Sigmoid colon (tissue), 7 donors: ENCODE measurements around the gene CDH20. TPM values are rescaled to one million over a fixed set of nuclear protein-coding genes. Genes with fewer than 3 reads are reported as not detected.

Experiments used
- DNase-seq: peaks from one replicate; pipeline ENCODE4 v3.0.0-alpha.2; 2019
- H3K27ac ChIP-seq, 4 donors: fragments of 200-600 bp; sonication (generic); one replicate each; pipeline ENCODE4 v1.5.1; 2016 to 2019; ENCODE audit warnings: mild to moderate bottlenecking in 1 of 4
- H3K27me3 ChIP-seq, 3 donors: fragments of 200-600 bp; sonication (generic); one replicate each; pipeline ENCODE4 v1.5.1; 2019; ENCODE audit warnings: mild to moderate bottlenecking in 1 of 3
- H3K36me3 ChIP-seq, 4 donors: fragments of 200-600 bp; sonication (generic); one replicate each; pipeline ENCODE4 v1.5.1; 2016 to 2019
- H3K4me1 ChIP-seq, 4 donors: fragments of 200-600 bp; sonication (generic); one replicate each; pipeline ENCODE4 v1.5.1; 2017 to 2019
- H3K4me3 ChIP-seq, 4 donors: fragments of 200-600 bp; sonication (generic); one replicate each; pipeline ENCODE4 v1.5.1; 2017 to 2019; ENCODE audit warnings: mild to moderate bottlenecking in 2 of 4, moderate library complexity in 1 of 4
- H3K9me3 ChIP-seq, 4 donors: fragments of 200-600 bp in 3 of 4; sonication (generic) in 3 of 4; one replicate each; pipeline versions ENCODE4 v1.5.1 to v1.6.1; 2013 to 2019
- CTCF ChIP-seq, 4 experiments: fragments of 450-650 bp in 3 of 4; fragments of 200-600 bp in 1 of 4; IDR thresholded peaks; one replicate each; pipeline ENCODE4 v1.5.1; 2016 to 2019; ENCODE audit warnings: antibody characterized with exemption in 4 of 4, mild to moderate bottlenecking in 3 of 4, moderate library complexity in 2 of 4
- EP300 ChIP-seq, 4 donors: sonication (generic); formaldehyde crosslinking; IDR thresholded peaks; one replicate each; pipeline ENCODE4 v1.6.1; 2017; ENCODE audit warnings: antibody characterized with exemption in 4 of 4
- POLR2A ChIP-seq, 2 donors: fragments of 450-650 bp; IDR thresholded peaks; one replicate each; pipeline ENCODE4 v1.6.1; 2016; ENCODE audit warnings: antibody characterized with exemption in 2 of 2, mild to moderate bottlenecking in 2 of 2, moderate library complexity in 2 of 2
- POLR2AphosphoS5 ChIP-seq, 4 donors: sonication (generic); formaldehyde crosslinking; IDR thresholded peaks; one replicate each; pipeline ENCODE4 v1.6.1; 2017; ENCODE audit warnings: antibody characterized with exemption in 4 of 4
- WGBS, 2 donors: extraction: QIAGEN DNeasy Blood & Tissue Kit; methylation state at CpG; one replicate each; pipeline ENCODE4 v1.1.7; 2013; 5-methylcytosine and 5-hydroxymethylcytosine counted together
- intact Hi-C: fragments of 100-400 bp; cut with DNase I; formaldehyde crosslinking; loops from one replicate; pipeline ENCODE4 v1.15.1; 2023
- polyA plus RNA-seq, 3 donors: library from polyadenylated mRNA; stranded (reverse); fragments of 200-250 nt; gene quantifications; one replicate each; pipeline ENCODE4 v1.2.3, GENCODE V29; 2013
- total RNA-seq, 4 donors: library from RNA; depleted of rRNA; stranded (reverse); fragments of >200 nt; gene quantifications; one replicate each; pipeline ENCODE4 v1.1.0, GENCODE V29; 2016
- donor health status: healthy with polysubstance abuse.
- donor health status: Bipolar disorder and iron deficiency.
- donor health status: healthy.

Gene CDH20
- total and polyA plus RNA-seq, 7 donors: under 0.01 to 0.33 (median 0.21) TPM; not detected in 3

- no peaks in the 10 kb centered on the region for H3K36me3 ChIP-seq
- DNase-seq: no peak
- TF ChIP-seq CTCF (IDR thresholded peaks at IDR 0.05) (no peak), POLR2A (IDR thresholded peaks at IDR 0.05) (no peak), POLR2AphosphoS5 (IDR thresholded peaks at IDR 0.05) (no peak), EP300 (IDR thresholded peaks at IDR 0.05) (no peak)
- no peaks in the 10 kb centered on the region for H3K9me3 ChIP-seq
- H3K27me3 ChIP-seq: no peaks in the 10 kb centered on the region
- H3K27ac ChIP-seq: no peak overlapping the region
- intact Hi-C loops: no loop called here
- H3K4me3 ChIP-seq: no peak overlapping the region
- H3K4me1 ChIP-seq: peaks cover 0 to 9% (median 0%) of the 10 kb centered on the region in 4 donors
- WGBS, 2 donors: 7 to 57% methylated on average over 2 of the region's 2 CpGs
These were observed 254.6 kb downstream of the CDH20 start for GRCh38 chr18:61587865-61588264.

GRCh38 chr18:61589053-61589723, 256.0 kb downstream of the CDH20 start:
- Histone ChIP-seq H3K4me3 (no peak overlapping the region), H3K36me3 (no peaks in the 10 kb centered on the region), H3K27ac (no peak overlapping the region), H3K27me3 (no peaks in the 10 kb centered on the region), H3K9me3 (no peaks in the 10 kb centered on the region), H3K4me1 (peaks cover 0 to 9% (median 0%) of the 10 kb centered on the region in 4 donors)
- TF ChIP-seq POLR2A (IDR thresholded peaks at IDR 0.05) (no peak), POLR2AphosphoS5 (IDR thresholded peaks at IDR 0.05) (no peak), CTCF (IDR thresholded peaks at IDR 0.05) (no peak), EP300 (IDR thresholded peaks at IDR 0.05) (no peak)
- WGBS, 2 donors: 57 to 69% methylated on average over 6 of the region's 6 CpGs
- intact Hi-C loops: no loop called here
- no peak for DNase-seq

- no peak overlapping the region for H3K27ac ChIP-seq
- H3K4me3 ChIP-seq: no peak overlapping the region
- H3K36me3 ChIP-seq: no peaks in the 10 kb centered on the region
- DNase-seq: no peak
- peaks cover 0 to 9% (median 0%) of the 10 kb centered on the region in 4 donors for H3K4me1 ChIP-seq
- TF ChIP-seq CTCF (IDR thresholded peaks at IDR 0.05) (no peak), POLR2AphosphoS5 (IDR thresholded peaks at IDR 0.05) (no peak), EP300 (IDR thresholded peaks at IDR 0.05) (no peak), POLR2A (IDR thresholded peaks at IDR 0.05) (no peak)
- intact Hi-C loops: no loop called here
- no peaks in the 10 kb centered on the region for H3K27me3 ChIP-seq
- no peaks in the 10 kb centered on the region for H3K9me3 ChIP-seq
- 63 to 73% methylated on average over 4 of the region's 4 CpGs for WGBS, 2 donors
These were observed 256.5 kb downstream of the CDH20 start for GRCh38 chr18:61589724-61590065.

GRCh38 chr18:61591253-61591652, 258.0 kb downstream of the CDH20 start:
- no peak for TF ChIP-seq EP300 (IDR thresholded peaks at IDR 0.05)
- TF ChIP-seq POLR2A (IDR thresholded peaks at IDR 0.05): no peak
- TF ChIP-seq CTCF (IDR thresholded peaks at IDR 0.05): no peak
- TF ChIP-seq POLR2AphosphoS5 (IDR thresholded peaks at IDR 0.05): no peak
- H3K4me3 ChIP-seq: no peak overlapping the region
- H3K27ac ChIP-seq: no peak overlapping the region
- DNase-seq: no peak
- intact Hi-C loops: no loop called here
- peaks cover 0 to 9% (median 2%) of the 10 kb centered on the region in 4 donors for H3K4me1 ChIP-seq
- H3K9me3 ChIP-seq: no peaks in the 10 kb centered on the region
- no peaks in the 10 kb centered on the region for H3K27me3 ChIP-seq
- no peaks in the 10 kb centered on the region for H3K36me3 ChIP-seq
